NT2/D1 (cell line): ENCODE results near the gene MTG2.

Source experiments
- DNase-seq: peaks from one replicate; pipeline ENCODE4 v3.0.0-alpha.2; 2011; ENCODE audit warnings: low read depth, low spot score
- H3K27me3 ChIP-seq: 2 replicates; pipeline ENCODE4 v1.6.0; 2011; ENCODE audit warnings: mild to moderate bottlenecking; ENCODE audit not compliant: insufficient read length, insufficient read depth
- H3K36me3 ChIP-seq: 2 replicates; pipeline ENCODE4 v1.6.1; 2011; ENCODE audit warnings: mild to moderate bottlenecking, low read length, mixed read lengths; ENCODE audit not compliant: insufficient read depth, insufficient read length
- H3K4me1 ChIP-seq: 2 replicates; pipeline ENCODE4 v1.5.1; 2011; ENCODE audit not compliant: insufficient read depth, insufficient read length
- H3K4me3 ChIP-seq: 2 replicates; pipeline ENCODE4 v1.5.1; 2011; ENCODE audit warnings: low read depth; ENCODE audit not compliant: insufficient read length
- H3K9ac ChIP-seq: 2 replicates; pipeline ENCODE4 v1.6.0; 2011; ENCODE audit warnings: low read depth; ENCODE audit not compliant: insufficient read length
- H3K9me3 ChIP-seq: 2 replicates; pipeline ENCODE4 v1.5.1; 2011; ENCODE audit warnings: mild to moderate bottlenecking, low read length; ENCODE audit not compliant: insufficient read depth
- SUZ12 ChIP-seq: IDR thresholded peaks from 2 replicates; pipeline ENCODE4 v1.6.1; 2011; ENCODE audit not compliant: insufficient read length, insufficient read depth; ENCODE audit errors: extremely low read depth
- YY1 ChIP-seq: IDR thresholded peaks from 2 replicates; pipeline ENCODE4 v1.6.1; 2011; ENCODE audit not compliant: insufficient read length, insufficient read depth
- ZNF274 ChIP-seq: IDR thresholded peaks from 2 replicates; pipeline ENCODE4 v1.6.1; 2011; ENCODE audit warnings: mild to moderate bottlenecking, low read depth, low read length

The MTG2 gene

GRCh38 chr20:62238569-62239277 lies 55.9 kb downstream of the MTG2 start:
- no peak for DNase-seq
- peak overlapping the region; percentile 77 for H3K4me3 ChIP-seq
- peak overlapping the region; percentile 78 for H3K9ac ChIP-seq
- H3K27me3 ChIP-seq: peaks cover 18% of the 10 kb centered on the region
- peaks cover 18% of the 10 kb centered on the region for H3K4me1 ChIP-seq
- H3K36me3 ChIP-seq: peaks cover 17% of the 10 kb centered on the region
- no peaks in the 10 kb centered on the region for H3K9me3 ChIP-seq
- no peak for TF ChIP-seq ZNF274
- no peak for TF ChIP-seq YY1
- TF ChIP-seq SUZ12: no peak

- H3K9me3 ChIP-seq: no peaks in the 10 kb centered on the region
- H3K36me3 ChIP-seq: peaks cover 19% of the 10 kb centered on the region
- DNase-seq: no peak
- peak overlapping the region; percentile 77 for H3K4me3 ChIP-seq
- no peak for TF ChIP-seq ZNF274
- no peak for TF ChIP-seq YY1
- TF ChIP-seq SUZ12: no peak
- peaks cover 18% of the 10 kb centered on the region for H3K27me3 ChIP-seq
- peak overlapping the region; percentile 78 for H3K9ac ChIP-seq
- peaks cover 18% of the 10 kb centered on the region for H3K4me1 ChIP-seq
Observed at GRCh38 chr20:62239278-62239879, 56.6 kb downstream of the MTG2 start.

- H3K27me3 ChIP-seq: peaks cover 18% of the 10 kb centered on the region
- no peak overlapping the region for H3K4me3 ChIP-seq
- H3K9me3 ChIP-seq: no peaks in the 10 kb centered on the region
- H3K4me1 ChIP-seq: peaks cover 18% of the 10 kb centered on the region
- no peak overlapping the region for H3K9ac ChIP-seq
- DNase-seq: no peak
- H3K36me3 ChIP-seq: peaks cover 23% of the 10 kb centered on the region
- no peak for TF ChIP-seq SUZ12
- TF ChIP-seq YY1: no peak
- TF ChIP-seq ZNF274: no peak
Observed at GRCh38 chr20:62240020-62240685, 57.3 kb downstream of the MTG2 start.

- Histone ChIP-seq H3K36me3 (peaks cover 26% of the 10 kb centered on the region), H3K27me3 (peaks cover 9% of the 10 kb centered on the region), H3K4me1 (peaks cover 16% of the 10 kb centered on the region), H3K4me3 (no peak overlapping the region), H3K9ac (no peak overlapping the region), H3K9me3 (no peaks in the 10 kb centered on the region)
- no peak for TF ChIP-seq YY1
- TF ChIP-seq ZNF274: no peak
- no peak for TF ChIP-seq SUZ12
- DNase-seq: no peak
Observed at GRCh38 chr20:62241506-62241905, 58.7 kb downstream of the MTG2 start.

- Histone ChIP-seq H3K27me3 (peaks cover 4% of the 10 kb centered on the region), H3K4me1 (peaks cover 14% of the 10 kb centered on the region), H3K36me3 (peaks cover 26% of the 10 kb centered on the region), H3K9me3 (no peaks in the 10 kb centered on the region), H3K9ac (peak overlapping the region; percentile 11), H3K4me3 (no peak overlapping the region)
- DNase-seq: no peak
- TF ChIP-seq ZNF274 (no peak), SUZ12 (no peak), YY1 (no peak)
Observed at GRCh38 chr20:62242176-62242575, 59.3 kb downstream of the MTG2 start.

GRCh38 chr20:62243106-62243505 lies 60.3 kb downstream of the MTG2 start:
- no peaks in the 10 kb centered on the region for H3K9me3 ChIP-seq
- peaks cover 7% of the 10 kb centered on the region for H3K4me1 ChIP-seq
- H3K27me3 ChIP-seq: peaks cover 3% of the 10 kb centered on the region
- peaks cover 26% of the 10 kb centered on the region for H3K36me3 ChIP-seq
- no peak for TF ChIP-seq ZNF274
- TF ChIP-seq SUZ12: no peak
- no peak for TF ChIP-seq YY1
- H3K9ac ChIP-seq: no peak overlapping the region
- DNase-seq: no peak
- no peak overlapping the region for H3K4me3 ChIP-seq
